C4-2B (cell line): ENCODE data around the gene MYH2.

Experiments
- ZFX ChIP-seq: fragments of 450-650 bp; IDR thresholded peaks from 2 replicates; pipeline ENCODE4 v1.6.1; 2017
- TF ChIP-seq, protein P1 (sequence below): fragments of 450-650 bp; conservative IDR thresholded peaks from 2 replicates; pipeline ENCODE4 v1.5.1; 2017; ENCODE audit warnings: mild to moderate bottlenecking

DNA sequence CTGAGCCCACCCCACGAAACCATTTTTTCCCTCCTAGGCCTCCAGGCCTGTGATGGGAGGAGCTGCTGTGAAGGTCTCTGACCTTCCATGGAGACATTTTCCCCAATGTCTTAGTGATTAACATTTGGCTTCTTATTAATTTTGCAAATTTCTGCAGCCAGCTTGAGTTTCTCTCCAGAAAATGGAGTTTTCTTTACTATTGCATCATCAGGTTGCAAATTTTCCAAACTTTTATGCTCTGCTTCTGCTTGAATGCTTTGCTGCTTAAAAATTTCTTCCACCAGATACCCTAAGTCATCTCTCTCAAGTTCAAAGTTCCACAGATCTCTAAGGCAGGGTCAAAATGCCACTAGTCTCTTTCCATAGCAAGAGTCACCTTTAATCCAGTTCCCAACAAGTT, 67.2 kb downstream of the MYH2 start:
- TF ChIP-seq, protein P1, sequence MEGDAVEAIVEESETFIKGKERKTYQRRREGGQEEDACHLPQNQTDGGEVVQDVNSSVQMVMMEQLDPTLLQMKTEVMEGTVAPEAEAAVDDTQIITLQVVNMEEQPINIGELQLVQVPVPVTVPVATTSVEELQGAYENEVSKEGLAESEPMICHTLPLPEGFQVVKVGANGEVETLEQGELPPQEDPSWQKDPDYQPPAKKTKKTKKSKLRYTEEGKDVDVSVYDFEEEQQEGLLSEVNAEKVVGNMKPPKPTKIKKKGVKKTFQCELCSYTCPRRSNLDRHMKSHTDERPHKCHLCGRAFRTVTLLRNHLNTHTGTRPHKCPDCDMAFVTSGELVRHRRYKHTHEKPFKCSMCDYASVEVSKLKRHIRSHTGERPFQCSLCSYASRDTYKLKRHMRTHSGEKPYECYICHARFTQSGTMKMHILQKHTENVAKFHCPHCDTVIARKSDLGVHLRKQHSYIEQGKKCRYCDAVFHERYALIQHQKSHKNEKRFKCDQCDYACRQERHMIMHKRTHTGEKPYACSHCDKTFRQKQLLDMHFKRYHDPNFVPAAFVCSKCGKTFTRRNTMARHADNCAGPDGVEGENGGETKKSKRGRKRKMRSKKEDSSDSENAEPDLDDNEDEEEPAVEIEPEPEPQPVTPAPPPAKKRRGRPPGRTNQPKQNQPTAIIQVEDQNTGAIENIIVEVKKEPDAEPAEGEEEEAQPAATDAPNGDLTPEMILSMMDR = no peak
- no peak for TF ChIP-seq ZFX
